Neural crest cell (in vitro differentiated cells): ENCODE results near the gene RPP40. TPM values are rescaled to one million over a fixed set of nuclear protein-coding genes. Genes with fewer than 3 reads are reported as not detected.

Experiments
- DNase-seq: peaks from one replicate; pipeline ENCODE4 v3.0.0; 2021; ENCODE audit warnings: low read depth, mixed read lengths, low spot score
- H3K27ac Mint-ChIP-seq: one replicate; pipeline ENCODE4 v1.8.0; 2021; ENCODE audit warnings: mild to moderate bottlenecking, mixed read lengths; ENCODE audit not compliant: unreplicated experiment
- H3K27me3 Mint-ChIP-seq: 2 replicates; pipeline ENCODE4 v1.8.0; 2021; ENCODE audit warnings: low read depth, mild to moderate bottlenecking, mixed read lengths
- H3K36me3 Mint-ChIP-seq: 2 replicates; pipeline ENCODE4 v1.8.0; 2021; ENCODE audit warnings: low read depth, mild to moderate bottlenecking, mixed read lengths
- H3K4me1 Mint-ChIP-seq: 2 replicates; pipeline ENCODE4 v1.8.0; 2021; ENCODE audit warnings: mixed read lengths
- H3K4me3 Mint-ChIP-seq: one replicate; pipeline ENCODE4 v1.8.0; 2021; ENCODE audit warnings: mild to moderate bottlenecking, mixed read lengths
- H3K9me3 Mint-ChIP-seq: 2 replicates; pipeline ENCODE4 v1.8.0; 2021; ENCODE audit warnings: mixed read lengths
- total RNA-seq: library from RNA; stranded (reverse); gene quantifications from 2 replicates; pipeline ENCODE4 v1.2.1, GENCODE V29; 2021
- TF ChIP-seq, protein P1 (sequence below): fragments of 200-600 bp; sonication (generic); conservative IDR thresholded peaks from 2 replicates; pipeline ENCODE4 v1.5.0; 2021; ENCODE audit warnings: antibody characterized with exemption, mild to moderate bottlenecking

RPP40 gene
- total RNA-seq, 1 donor from 2014 or later, result 9.7 TPM

DNA sequence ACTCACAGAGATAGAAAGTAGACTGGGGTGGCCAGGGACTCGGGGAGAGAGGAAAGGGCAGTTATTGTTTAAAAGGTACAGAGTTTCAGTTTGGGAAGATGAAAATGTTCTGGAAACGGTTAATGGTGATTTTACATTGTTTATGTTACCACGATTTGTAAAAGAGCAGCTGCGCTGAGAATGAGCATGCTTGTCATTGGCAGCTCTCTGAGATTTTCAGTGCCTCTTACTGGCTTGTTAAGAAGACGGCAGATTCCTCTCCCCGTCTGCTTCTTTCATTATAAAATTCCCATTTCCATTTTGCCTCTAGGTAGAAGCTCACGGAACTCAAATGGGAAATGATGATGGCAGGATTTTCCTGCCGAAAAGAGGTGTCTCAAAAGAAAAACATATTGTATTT is 41.6 kb upstream of the RPP40 start:
- H3K27me3 Mint-ChIP-seq, result no peaks in the 10 kb centered on the region
- peak overlapping the region; percentile 35 for H3K27ac Mint-ChIP-seq
- peaks cover 9% of the 10 kb centered on the region for H3K9me3 Mint-ChIP-seq
- peaks cover 10% of the 10 kb centered on the region for H3K36me3 Mint-ChIP-seq
- no peaks in the 10 kb centered on the region for H3K4me1 Mint-ChIP-seq
- no peak for DNase-seq
- TF ChIP-seq, protein P1, sequence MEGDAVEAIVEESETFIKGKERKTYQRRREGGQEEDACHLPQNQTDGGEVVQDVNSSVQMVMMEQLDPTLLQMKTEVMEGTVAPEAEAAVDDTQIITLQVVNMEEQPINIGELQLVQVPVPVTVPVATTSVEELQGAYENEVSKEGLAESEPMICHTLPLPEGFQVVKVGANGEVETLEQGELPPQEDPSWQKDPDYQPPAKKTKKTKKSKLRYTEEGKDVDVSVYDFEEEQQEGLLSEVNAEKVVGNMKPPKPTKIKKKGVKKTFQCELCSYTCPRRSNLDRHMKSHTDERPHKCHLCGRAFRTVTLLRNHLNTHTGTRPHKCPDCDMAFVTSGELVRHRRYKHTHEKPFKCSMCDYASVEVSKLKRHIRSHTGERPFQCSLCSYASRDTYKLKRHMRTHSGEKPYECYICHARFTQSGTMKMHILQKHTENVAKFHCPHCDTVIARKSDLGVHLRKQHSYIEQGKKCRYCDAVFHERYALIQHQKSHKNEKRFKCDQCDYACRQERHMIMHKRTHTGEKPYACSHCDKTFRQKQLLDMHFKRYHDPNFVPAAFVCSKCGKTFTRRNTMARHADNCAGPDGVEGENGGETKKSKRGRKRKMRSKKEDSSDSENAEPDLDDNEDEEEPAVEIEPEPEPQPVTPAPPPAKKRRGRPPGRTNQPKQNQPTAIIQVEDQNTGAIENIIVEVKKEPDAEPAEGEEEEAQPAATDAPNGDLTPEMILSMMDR, result no peak
- H3K4me3 Mint-ChIP-seq, result no peak overlapping the region

DNA sequence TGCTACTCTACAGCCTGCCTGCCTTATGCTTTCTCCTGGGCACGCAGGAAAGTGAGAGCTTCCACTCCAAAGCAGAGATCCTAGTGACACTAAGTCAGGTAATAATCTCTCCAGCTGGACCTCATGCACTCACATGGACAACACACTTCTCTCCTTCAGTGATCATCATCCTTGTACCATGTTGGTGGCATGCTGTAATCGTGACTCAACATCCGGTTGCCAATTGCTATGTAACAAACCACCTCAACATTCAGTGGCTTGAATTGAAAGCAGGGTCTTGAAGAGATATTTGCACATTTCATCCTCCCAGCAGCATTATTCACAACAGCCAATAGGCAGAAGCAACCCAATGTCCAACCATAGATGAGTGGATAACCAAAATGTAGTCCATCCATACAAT is 41.0 kb upstream of the RPP40 start:
- TF ChIP-seq, protein P1, result no peak
- no peaks in the 10 kb centered on the region for H3K27me3 Mint-ChIP-seq
- H3K4me3 Mint-ChIP-seq, result no peak overlapping the region
- peaks cover 9% of the 10 kb centered on the region for H3K9me3 Mint-ChIP-seq
- no peak overlapping the region for H3K27ac Mint-ChIP-seq
- no peak for DNase-seq
- peaks cover 10% of the 10 kb centered on the region for H3K36me3 Mint-ChIP-seq
- H3K4me1 Mint-ChIP-seq, result no peaks in the 10 kb centered on the region

DNA sequence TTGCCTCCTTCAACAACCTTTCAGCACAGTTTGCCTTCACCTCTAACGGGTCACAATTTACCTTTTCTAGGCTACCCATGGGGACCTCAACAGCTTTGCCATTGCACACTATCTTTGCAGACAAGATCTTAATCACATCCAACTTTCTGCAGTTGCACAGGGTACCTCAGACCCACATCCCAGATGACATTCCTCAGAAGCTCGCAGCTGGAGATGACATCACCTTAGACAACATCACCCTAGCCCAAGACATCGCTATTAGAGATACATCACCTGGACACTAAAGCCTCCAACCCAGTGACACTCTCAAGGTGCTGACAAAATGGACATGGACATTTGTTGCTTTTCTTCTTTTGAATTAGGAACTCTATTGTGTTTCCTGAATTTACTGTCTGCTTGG is 38.6 kb upstream of the RPP40 start:
- Mint-ChIP-seq H3K4me1 (no peaks in the 10 kb centered on the region), H3K36me3 (peaks cover 5% of the 10 kb centered on the region), H3K27ac (no peak overlapping the region), H3K4me3 (no peak overlapping the region), H3K27me3 (no peaks in the 10 kb centered on the region), H3K9me3 (peaks cover 3% of the 10 kb centered on the region)
- TF ChIP-seq, protein P1, result no peak
- DNase-seq, result no peak

DNA sequence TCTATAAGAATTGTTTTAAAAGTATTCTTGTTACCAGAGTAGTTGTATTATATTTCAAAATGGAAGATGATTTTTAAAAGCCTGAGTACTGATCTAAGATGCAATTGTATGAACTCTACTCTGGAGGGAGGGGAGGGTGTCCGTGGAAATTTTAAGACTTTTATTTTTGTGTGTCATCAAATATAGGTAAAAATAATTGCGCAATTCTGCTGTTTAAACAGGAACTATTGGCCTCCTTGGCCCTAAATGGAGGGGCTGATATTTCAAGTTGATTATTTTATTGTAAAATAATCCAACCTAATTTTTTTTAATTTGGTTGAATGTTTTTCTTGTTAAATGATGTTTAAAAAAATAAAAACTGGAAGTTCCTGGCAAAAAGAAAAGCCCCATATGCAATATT is 38.1 kb upstream of the RPP40 start:
- Mint-ChIP-seq H3K36me3 (peaks cover 2% of the 10 kb centered on the region), H3K27me3 (no peaks in the 10 kb centered on the region), H3K4me3 (no peak overlapping the region), H3K27ac (no peak overlapping the region), H3K4me1 (no peaks in the 10 kb centered on the region), H3K9me3 (no peaks in the 10 kb centered on the region)
- TF ChIP-seq, protein P1, result no peak
- DNase-seq, result no peak

DNA sequence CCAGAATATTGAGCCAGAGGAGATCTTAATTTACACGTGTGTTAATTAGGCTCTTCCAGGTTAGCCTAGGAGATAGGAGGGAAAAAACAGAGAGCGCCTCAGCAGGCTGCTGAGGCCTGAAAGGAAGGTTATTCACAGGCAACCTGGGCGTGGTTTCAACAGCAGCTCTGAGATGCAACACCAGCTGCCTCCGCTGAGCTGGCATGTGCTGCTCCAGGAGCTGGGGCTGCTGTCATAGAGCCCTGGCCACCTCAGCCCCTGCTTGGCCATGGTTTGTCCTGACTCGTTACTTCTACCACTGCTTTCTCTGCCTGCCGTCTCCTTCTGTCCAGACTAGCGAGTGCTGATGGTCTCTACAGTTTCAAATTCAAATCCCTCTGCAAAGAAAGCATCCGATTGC is 32.4 kb upstream of the RPP40 start:
- Mint-ChIP-seq H3K4me1 (peaks cover 27% of the 10 kb centered on the region), H3K36me3 (no peaks in the 10 kb centered on the region), H3K27me3 (no peaks in the 10 kb centered on the region), H3K27ac (no peak overlapping the region), H3K9me3 (no peaks in the 10 kb centered on the region), H3K4me3 (no peak overlapping the region)
- peak; percentile 48 for DNase-seq
- TF ChIP-seq, protein P1, result peak; percentile 45

DNA sequence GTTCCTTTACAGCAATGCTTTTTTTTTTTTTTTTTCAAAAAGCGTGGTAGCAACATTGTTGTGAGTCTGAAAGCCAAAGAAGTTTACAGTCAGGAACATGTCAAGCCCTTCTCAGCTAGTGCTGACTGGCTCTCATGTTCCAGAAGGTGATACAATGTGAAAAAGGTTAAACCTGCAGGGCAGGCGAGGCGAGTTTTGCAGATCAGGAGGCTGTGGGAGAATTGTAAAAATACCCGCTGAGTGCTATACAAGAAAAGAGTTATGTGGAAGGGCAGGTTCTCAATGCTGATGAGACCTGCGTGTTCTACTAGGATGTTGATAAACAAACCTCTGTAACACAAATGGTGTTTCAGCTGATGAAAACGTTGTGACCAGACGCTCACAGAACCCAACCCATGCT is 30.9 kb upstream of the RPP40 start:
- Mint-ChIP-seq H3K4me1 (peaks cover 33% of the 10 kb centered on the region), H3K9me3 (no peaks in the 10 kb centered on the region), H3K27ac (no peak overlapping the region), H3K36me3 (no peaks in the 10 kb centered on the region), H3K4me3 (no peak overlapping the region), H3K27me3 (no peaks in the 10 kb centered on the region)
- TF ChIP-seq, protein P1, result no peak
- no peak for DNase-seq
